Naive thymus-derived CD8-positive, alpha-beta T cell (primary cell): ENCODE measurements around the gene MZF1. TPM values are rescaled to one million over a fixed set of nuclear protein-coding genes. Genes with fewer than 3 reads are reported as not detected.

ENCODE experiments used
- ATAC-seq, 2 donors: fragments of 150-1000 bp; cut with Tn5 transposase in 1 of 2; sonication (Bioruptor Pico), chemical (Tn5 transposase) in 1 of 2; 1 replicate in 1 of 2; 2 replicates in 1 of 2; pipeline ENCODE4 v1.10.0; 2021; ENCODE audit warnings: mild to moderate bottlenecking in 2 of 2, moderate library complexity in 2 of 2
- POLR2A ChIA-PET: fragments of 350-600 bp; sonication (Branson Sonifier 250); formaldehyde crosslinking; loops from one replicate; lab custom pipeline; 2021; ENCODE audit warnings: antibody characterized with exemption; lab: Charles Lee
- DNase-seq, 10 donors: peaks; one replicate each; pipeline versions ENCODE4 v3.0.0 to v3.0.0-alpha.2; 2020 to 2022
- H3K27ac Mint-ChIP-seq, 10 donors: one replicate each; pipeline ENCODE4 v1.8.0; 2020 to 2022; ENCODE audit warnings: mild to moderate bottlenecking in 10 of 10, mixed read lengths in 10 of 10, moderate library complexity in 4 of 10, inconsistent platforms in 1 of 10
- H3K27me3 Mint-ChIP-seq, 5 donors: one replicate each; pipeline ENCODE4 v1.8.0; 2021 to 2022; ENCODE audit warnings: mixed read lengths in 5 of 5
- H3K36me3 Mint-ChIP-seq, 3 donors: one replicate each; pipeline ENCODE4 v1.8.0; 2020 to 2022; ENCODE audit warnings: mixed read lengths in 3 of 3, mild to moderate bottlenecking in 2 of 3, inconsistent platforms in 1 of 3
- H3K4me1 Mint-ChIP-seq, 4 donors: one replicate each; pipeline ENCODE4 v1.8.0; 2021 to 2022; ENCODE audit warnings: mixed read lengths in 4 of 4
- H3K4me3 Mint-ChIP-seq, 10 donors: one replicate each; pipeline ENCODE4 v1.8.0; 2020 to 2022; ENCODE audit warnings: mild to moderate bottlenecking in 10 of 10, mixed read lengths in 10 of 10, moderate library complexity in 6 of 10, inconsistent platforms in 1 of 10
- H3K9me3 Mint-ChIP-seq, 9 donors: one replicate each; pipeline ENCODE4 v1.8.0; 2020 to 2022; ENCODE audit warnings: mixed read lengths in 9 of 9, mild to moderate bottlenecking in 3 of 9, inconsistent platforms in 1 of 9, moderate library complexity in 1 of 9
- polyA plus RNA-seq, 3 donors: library from polyadenylated mRNA; unstranded; fragments of 300-500 nt; fragmentation: Illumina TruSeq; gene quantifications; one replicate each; pipeline ENCODE4 v1.2.3, GENCODE V29; 2021
- total RNA-seq, 8 experiments: library from RNA in 2 of 8; stranded (reverse) in 2 of 8; gene quantifications; one replicate each; pipeline ENCODE4 v1.2.3 and lab custom pipeline; 2021 to 2026

Gene MZF1
- total and polyA plus RNA-seq, 5 experiments from 2014 or later: 9.1 to 53.2 (median 12.7) TPM

DNA sequence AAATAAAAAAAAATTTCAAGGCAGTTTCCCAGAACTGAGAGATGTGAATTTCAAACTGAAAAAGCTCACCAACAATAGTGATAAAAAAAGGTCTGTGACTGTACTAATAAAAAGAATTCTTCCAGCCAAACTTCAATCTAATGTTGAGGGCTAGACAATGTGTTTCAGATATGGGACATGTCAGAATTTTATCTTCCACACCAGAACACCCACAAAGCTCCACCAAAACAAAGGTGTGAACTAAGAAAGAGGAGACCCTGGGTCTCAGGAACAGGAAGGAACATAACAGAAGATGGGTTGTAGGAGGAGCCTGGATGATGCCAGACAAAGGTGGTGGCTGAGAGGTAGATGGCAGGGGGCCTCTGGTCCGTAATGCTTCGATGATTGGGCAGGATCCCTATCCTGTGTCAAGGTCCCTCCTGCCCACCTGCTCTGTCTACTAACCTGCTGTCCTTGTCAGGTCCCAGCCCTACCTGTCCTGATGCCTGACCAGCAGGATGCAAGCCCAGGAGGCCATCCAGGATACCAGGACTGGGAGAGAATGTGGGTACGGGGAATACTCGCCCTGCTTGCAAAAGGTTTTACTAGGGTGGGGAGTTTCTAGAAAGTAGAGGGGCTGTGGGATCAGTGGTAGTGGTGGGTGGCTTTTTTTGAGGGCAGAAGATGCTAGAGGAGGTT, 4.5 kb downstream of the MZF1 start:
- peak overlapping the region in 5 of 10 donors; percentile 25 to 75 (median 39) for H3K27ac Mint-ChIP-seq
- POLR2A ChIA-PET: interaction anchor here (1.7 to 4.7 kb wide), 2 partner anchors 7 to 14 kb away, joined by 7 to 68 read pairs; partner anchors contain the start of gene CHMP2A
- DNase-seq: peak in 1 of 10 donors; percentile 13

DNA sequence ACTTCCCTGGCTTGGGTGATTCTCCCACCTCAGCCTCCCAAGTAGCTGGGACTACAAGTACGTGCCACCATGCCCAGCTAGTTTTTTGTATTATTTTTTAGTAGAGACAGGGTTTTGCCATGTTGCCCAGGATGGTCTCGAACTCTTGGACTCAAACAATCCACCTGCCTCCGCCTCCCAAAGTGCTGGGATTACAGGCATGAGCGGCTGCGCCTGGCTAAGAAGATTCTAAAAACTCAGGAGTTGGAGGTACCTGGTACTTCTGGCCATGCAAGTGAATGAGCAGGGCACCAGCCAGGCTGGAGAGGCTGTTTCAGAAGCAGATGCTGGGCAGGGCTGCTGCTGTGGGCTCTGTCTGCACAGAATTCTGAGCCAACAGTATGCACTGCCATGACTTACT, 6.1 kb downstream of the MZF1 start:
- Mint-ChIP-seq H3K36me3 (peaks cover 0 to 6% (median 0%) of the 10 kb centered on the region in 3 donors), H3K4me1 (peaks cover 17 to 31% (median 31%) of the 10 kb centered on the region in 4 donors), H3K27ac (no peak overlapping the region), H3K9me3 (no peaks in the 10 kb centered on the region), H3K4me3 (no peak overlapping the region), H3K27me3 (no peaks in the 10 kb centered on the region)
- no peak for ATAC-seq
- DNase-seq: peak in 1 of 10 donors; percentile 37
- POLR2A ChIA-PET: interaction anchor here (1.0 to 1.1 kb wide), 2 partner anchors 9 to 47 kb away, joined by 3 read pairs; partner anchors contain the start of genes UBE2M and ZBTB45

More for the DNA sequence above, 4.5 kb downstream of the MZF1 start:
- H3K27me3 Mint-ChIP-seq: peaks cover 0 to 5% (median 0%) of the 10 kb centered on the region in 5 donors
- H3K4me3 Mint-ChIP-seq: no peak overlapping the region
- ATAC-seq: no peak
- H3K4me1 Mint-ChIP-seq: peaks cover 21 to 33% (median 29%) of the 10 kb centered on the region in 4 donors
- no peaks in the 10 kb centered on the region for H3K9me3 Mint-ChIP-seq
- peaks cover 0 to 6% (median 0%) of the 10 kb centered on the region in 3 donors for H3K36me3 Mint-ChIP-seq

DNA sequence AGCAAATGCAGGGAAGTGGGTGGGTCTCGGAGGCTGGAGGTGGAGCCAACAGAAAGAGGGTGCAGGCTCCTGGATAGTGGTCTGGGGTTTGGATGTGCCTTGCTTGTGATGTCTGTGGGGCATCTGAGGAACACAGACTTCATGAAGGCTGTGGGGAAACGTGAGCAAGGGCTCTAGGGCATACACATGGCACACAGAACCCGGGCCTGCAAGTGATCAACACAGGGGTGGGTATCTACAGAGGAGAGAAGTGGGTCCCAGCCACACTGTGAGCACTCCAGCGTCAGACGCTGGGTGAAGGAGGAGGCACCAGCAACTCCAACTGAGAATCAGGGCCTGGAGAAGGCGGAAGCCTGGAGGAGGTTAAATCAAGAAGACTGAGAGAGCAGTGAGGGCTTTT, 9.3 kb downstream of the MZF1 start:
- DNase-seq (peak in 1 of 10 donors; percentile 50), ATAC-seq (no peak)
- H3K36me3 Mint-ChIP-seq: peaks cover 0 to 6% (median 0%) of the 10 kb centered on the region in 3 donors
- POLR2A ChIA-PET: interaction anchor here (0.5 to 9.1 kb wide), 5 partner anchors 7 to 44 kb away, joined by 4 to 91 read pairs (median 68); partner anchors contain the start of genes CHMP2A, MZF1, TRIM28 and ZBTB45
- H3K27me3 Mint-ChIP-seq: peaks cover 0 to under 1% (median 0%) of the 10 kb centered on the region in 5 donors
- peak overlapping the region; percentile 56 to 99 (median 87) for H3K4me3 Mint-ChIP-seq
- H3K4me1 Mint-ChIP-seq: peaks cover 19 to 53% (median 50%) of the 10 kb centered on the region in 4 donors
- no peaks in the 10 kb centered on the region for H3K9me3 Mint-ChIP-seq
- peak overlapping the region in 6 of 10 donors; percentile 4 to 67 (median 53) for H3K27ac Mint-ChIP-seq

DNA sequence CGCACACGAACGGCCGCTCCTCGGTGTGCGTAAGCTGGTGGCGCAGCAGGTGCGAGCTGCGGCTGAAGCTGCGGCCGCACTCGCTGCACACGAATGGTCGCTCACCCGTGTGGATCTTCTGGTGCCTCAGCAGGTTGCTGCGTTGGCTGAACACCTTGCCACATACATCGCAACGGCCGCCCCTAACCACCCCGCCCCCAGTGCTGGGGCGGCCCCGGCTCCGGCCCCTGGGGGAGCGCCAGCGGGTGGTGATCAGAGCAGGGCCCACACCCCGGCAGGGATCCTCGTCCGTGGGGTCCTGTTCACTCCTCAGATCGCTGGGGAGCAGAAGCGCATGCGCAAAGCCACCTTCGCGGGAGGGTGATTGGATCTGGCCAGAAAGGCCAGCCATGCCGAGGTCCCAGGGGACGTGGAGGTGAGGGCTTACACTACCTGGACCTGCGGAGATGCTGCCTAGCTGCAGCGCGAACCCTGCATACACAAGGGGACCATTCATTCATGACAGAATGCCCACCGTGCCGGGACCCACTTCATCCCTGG, 10.0 kb downstream of the MZF1 start:
- no peak for ATAC-seq
- H3K9me3 Mint-ChIP-seq: no peaks in the 10 kb centered on the region
- peak overlapping the region; percentile 79 to 99 (median 93) for H3K4me3 Mint-ChIP-seq
- peaks cover 18 to 52% (median 51%) of the 10 kb centered on the region in 4 donors for H3K4me1 Mint-ChIP-seq
- peak in 3 of 10 donors; percentile 32 to 70 (median 40) for DNase-seq
- peaks cover 0 to 2% (median 0%) of the 10 kb centered on the region in 5 donors for H3K27me3 Mint-ChIP-seq
- POLR2A ChIA-PET: interaction anchor here (0.5 to 9.1 kb wide), 11 partner anchors 8 to 380 kb away, joined by 3 to 91 read pairs (median 7); partner anchors contain the start of genes CHMP2A, MZF1, TRIM28 and ZBTB45
- H3K27ac Mint-ChIP-seq: peak overlapping the region in 9 of 10 donors; percentile 63 to 96 (median 83)
- peaks cover 0 to 6% (median 0%) of the 10 kb centered on the region in 3 donors for H3K36me3 Mint-ChIP-seq

DNA sequence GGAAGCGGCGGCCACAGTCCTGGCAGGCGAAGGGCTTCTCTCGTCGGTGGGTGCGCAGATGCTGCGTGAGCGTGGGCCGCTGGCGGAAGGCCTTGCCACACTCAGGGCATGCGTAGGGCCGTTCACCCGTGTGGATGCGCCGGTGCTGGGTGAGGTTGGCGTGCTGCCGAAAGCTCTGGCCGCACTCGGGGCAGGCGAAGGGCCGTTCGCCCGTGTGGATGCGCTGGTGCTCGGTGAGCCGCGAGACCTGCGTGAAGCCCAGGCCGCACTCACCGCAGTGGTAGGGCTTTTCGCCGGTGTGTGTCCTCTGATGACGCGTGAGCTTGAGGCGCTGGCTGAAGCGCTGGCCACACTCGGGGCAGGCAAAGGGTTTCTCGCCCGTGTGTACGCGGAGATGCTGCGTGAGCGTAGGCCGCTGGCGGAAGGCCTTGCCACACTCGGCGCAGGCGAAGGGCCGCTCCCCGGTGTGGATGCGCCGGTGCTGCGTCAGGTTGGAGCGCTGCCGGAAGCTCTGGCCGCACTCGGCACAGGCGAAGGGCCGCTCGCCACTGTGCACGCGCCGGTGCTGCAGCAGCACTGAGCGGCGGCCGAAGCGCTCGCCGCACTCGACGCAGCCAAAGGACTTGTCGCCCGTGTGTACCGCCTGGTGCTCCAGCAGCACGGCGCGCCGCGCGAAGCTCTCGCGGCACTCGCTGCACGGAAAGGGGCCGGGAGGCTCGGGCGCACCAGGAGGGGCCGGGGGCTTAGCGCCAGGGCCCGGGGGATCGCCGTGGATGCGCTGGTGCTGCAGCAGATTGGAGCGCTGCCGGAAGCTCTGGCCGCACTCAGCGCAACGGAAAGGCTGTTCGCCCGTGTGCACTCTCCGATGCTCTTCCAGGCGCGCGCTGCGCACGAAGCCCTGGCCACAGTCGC, 10.8 kb downstream of the MZF1 start:
- peak overlapping the region; percentile 67 to 100 (median 84) for H3K27ac Mint-ChIP-seq
- peaks cover 21 to 57% (median 57%) of the 10 kb centered on the region in 4 donors for H3K4me1 Mint-ChIP-seq
- POLR2A ChIA-PET: interaction anchor here (0.6 to 9.1 kb wide), 13 partner anchors 9 to 379 kb away, joined by 3 to 91 read pairs (median 5); partner anchors contain the start of genes CHMP2A, MZF1, TRIM28 and ZBTB45
- no peaks in the 10 kb centered on the region for H3K9me3 Mint-ChIP-seq
- ATAC-seq (peak in 1 of 2 donors; percentile 5), DNase-seq (peak in 5 of 10 donors; percentile 33 to 69 (median 42))
- H3K36me3 Mint-ChIP-seq: peaks cover 0 to 6% (median 0%) of the 10 kb centered on the region in 3 donors
- H3K4me3 Mint-ChIP-seq: peak overlapping the region; percentile 79 to 99 (median 93)
- H3K27me3 Mint-ChIP-seq: peaks cover 0 to 2% (median 0%) of the 10 kb centered on the region in 5 donors

DNA sequence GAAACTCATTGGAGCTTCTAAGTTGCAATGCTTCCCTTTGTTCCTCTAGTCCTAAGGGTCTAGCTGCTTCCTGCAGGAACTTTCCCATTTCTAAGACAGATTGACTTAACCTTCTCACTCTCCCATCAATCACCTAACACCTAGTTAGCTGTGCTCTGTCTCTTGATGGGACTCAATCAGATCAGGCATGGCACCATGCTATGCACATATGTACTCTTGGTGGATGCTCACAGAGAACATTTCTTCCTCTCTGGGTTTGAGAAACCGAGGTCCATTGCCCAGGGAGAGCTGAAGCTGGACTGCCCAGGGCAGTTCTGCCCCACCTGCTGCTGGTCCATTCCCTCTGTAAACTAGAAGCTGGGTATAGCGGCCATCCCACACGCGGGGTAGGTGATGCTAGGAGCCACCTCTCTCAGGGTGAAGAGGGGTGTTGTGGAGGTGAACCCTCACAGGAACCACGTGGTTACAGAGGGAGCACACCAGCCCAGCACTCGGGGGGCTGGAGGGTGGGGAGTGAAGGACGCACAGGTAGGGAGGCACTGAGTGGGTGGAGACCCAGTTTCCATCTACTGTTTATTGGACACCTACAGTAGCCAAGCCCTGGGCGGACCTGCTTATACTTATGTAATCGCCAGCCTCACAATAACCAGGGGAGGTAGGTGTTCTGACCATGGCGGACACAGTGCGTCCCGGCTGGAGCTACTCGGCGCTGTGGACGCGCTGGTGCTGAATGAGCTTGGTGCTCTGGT, 11.6 kb downstream of the MZF1 start:
- ATAC-seq (no peak), DNase-seq (peak in 1 of 10 donors; percentile 56)
- H3K27ac Mint-ChIP-seq: peak overlapping the region; percentile 41 to 100 (median 88)
- H3K4me1 Mint-ChIP-seq: peaks cover 22 to 66% (median 64%) of the 10 kb centered on the region in 4 donors
- POLR2A ChIA-PET: interaction anchor here (0.6 to 9.1 kb wide), 14 partner anchors 8 to 282 kb away, joined by 3 to 91 read pairs (median 5); partner anchors contain the start of genes CHMP2A, MZF1, TRIM28 and ZBTB45
- H3K27me3 Mint-ChIP-seq: peaks cover 0 to 2% (median 0%) of the 10 kb centered on the region in 5 donors
- H3K9me3 Mint-ChIP-seq: no peaks in the 10 kb centered on the region
- H3K4me3 Mint-ChIP-seq: peak overlapping the region; percentile 79 to 99 (median 93)
- H3K36me3 Mint-ChIP-seq: peaks cover 0 to 12% (median 0%) of the 10 kb centered on the region in 3 donors

DNA sequence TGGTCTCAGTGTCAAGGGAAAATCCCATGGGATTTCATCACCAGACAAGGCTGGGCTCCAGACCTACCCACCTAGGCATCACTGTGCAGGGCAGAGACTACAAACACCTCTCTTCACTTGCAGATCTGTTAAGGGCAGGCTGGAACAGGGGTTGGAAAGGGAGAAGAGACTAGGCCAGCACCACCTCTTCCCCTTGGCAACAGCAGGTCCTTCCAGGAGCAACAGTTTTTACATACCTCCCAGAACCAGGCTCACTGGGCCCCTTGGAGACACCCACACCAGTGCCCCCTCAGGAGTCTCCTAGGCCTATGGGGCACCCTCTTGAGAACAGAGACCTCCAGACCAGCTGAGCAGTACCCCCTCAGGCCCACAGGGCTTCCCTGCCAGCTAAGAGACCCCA, 12.2 kb downstream of the MZF1 start:
- Mint-ChIP-seq H3K27me3 (peaks cover 0 to 2% (median 0%) of the 10 kb centered on the region in 5 donors), H3K4me3 (peak overlapping the region; percentile 79 to 99 (median 97)), H3K27ac (peak overlapping the region in 9 of 10 donors; percentile 93 to 100 (median 98)), H3K36me3 (peaks cover 0 to 12% (median 0%) of the 10 kb centered on the region in 3 donors), H3K9me3 (no peaks in the 10 kb centered on the region), H3K4me1 (peaks cover 25 to 72% (median 70%) of the 10 kb centered on the region in 4 donors)
- ATAC-seq: no peak
- peak in 1 of 10 donors; percentile 62 for DNase-seq
- POLR2A ChIA-PET: interaction anchor here (1.2 to 9.1 kb wide), 7 partner anchors 7 to 281 kb away, joined by 3 to 91 read pairs (median 27); partner anchors contain the start of genes CHMP2A, MZF1, TRIM28 and ZBTB45

DNA sequence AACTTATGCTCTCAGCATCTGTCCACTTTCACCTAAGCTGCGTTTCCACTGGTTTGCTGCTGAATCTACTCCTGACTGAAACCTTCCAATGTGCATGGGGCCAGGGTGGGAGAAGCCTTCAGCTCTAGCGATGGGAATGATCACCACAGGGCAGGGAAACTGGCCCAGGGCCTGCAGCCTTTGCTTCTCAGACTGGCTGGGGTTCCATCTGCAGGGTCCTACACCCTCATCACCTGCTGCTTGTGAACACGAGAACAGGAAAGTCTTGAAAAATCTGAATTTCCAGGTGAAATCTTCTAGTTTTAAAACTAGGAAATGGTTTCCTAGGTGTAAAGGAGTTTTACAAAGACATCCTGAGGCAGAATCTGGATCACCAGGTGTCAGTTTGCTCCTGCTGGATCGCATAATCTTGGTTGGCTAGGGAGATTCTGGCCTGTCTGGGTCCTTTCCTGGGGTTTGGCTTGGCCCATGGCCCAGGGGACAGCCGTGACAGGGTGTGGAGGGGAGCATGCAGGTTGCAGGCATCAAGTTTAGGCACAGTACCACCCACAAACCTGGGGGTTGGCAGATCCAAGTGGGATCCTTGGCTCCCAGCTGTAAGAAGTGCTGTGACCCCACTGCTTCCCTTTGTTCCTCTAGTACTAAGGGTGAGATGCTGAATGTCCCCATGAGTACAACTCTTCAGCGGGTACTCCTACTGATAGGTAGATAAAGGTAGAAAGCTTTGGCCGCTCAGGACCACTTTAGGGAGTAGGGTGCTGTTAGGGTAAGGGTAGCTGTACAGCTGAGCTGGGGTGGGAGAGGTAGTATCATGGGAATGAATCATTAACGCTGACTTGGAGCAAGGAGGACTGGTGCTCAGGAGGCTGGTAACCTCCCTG, 12.9 kb downstream of the MZF1 start:
- H3K27me3 Mint-ChIP-seq: peaks cover 0 to 2% (median 0%) of the 10 kb centered on the region in 5 donors
- H3K27ac Mint-ChIP-seq: peak overlapping the region; percentile 93 to 100 (median 98)
- ATAC-seq: no peak
- no peaks in the 10 kb centered on the region for H3K9me3 Mint-ChIP-seq
- H3K4me3 Mint-ChIP-seq: peak overlapping the region; percentile 94 to 99 (median 97)
- peak in 1 of 10 donors; percentile 57 for DNase-seq
- POLR2A ChIA-PET: interaction anchor here (1.2 to 9.1 kb wide), 5 partner anchors 11 to 46 kb away, joined by 3 to 91 read pairs (median 68); partner anchors contain the start of genes MZF1, TRIM28 and ZBTB45
- peaks cover 0 to 14% (median 5%) of the 10 kb centered on the region in 3 donors for H3K36me3 Mint-ChIP-seq
- peaks cover 28 to 75% (median 74%) of the 10 kb centered on the region in 4 donors for H3K4me1 Mint-ChIP-seq

DNA sequence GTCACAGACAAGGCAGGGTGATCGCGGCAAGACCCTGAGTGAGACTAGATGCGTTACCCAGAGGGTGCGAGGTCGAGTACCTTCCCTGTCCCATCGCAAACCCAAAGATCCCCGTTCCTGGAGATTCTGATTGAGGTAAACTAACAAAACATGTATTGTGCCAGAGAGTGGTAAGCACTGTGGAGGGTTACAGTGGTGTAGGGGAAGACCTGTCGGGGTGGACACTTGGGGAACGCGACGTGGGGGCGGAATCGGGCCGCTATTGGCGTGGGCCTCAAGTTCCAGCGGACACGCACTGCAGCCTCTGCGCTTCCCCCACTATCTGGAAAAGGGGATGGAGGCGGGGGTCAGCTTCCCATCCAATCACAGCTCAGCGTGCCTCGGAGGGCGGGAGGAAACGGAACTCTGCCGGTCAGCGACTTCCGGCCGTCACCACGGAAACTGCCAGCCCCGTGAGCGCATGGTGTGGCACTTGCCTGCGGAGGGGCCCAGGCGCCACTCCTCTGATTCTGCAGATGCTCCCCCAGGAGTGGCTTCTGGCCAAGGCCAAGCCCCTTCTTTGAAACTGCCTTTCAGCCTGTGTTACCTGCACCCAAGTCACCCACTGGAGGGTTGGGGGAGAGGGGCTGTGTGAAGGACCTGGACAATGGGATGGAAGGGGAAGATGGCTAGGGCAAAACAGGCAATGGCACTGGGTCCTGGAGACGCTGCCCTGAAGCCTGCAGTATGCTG, 13.7 kb downstream of the MZF1 start:
- Mint-ChIP-seq H3K27ac (peak overlapping the region; percentile 93 to 100 (median 98)), H3K4me3 (peak overlapping the region; percentile 94 to 99 (median 97)), H3K4me1 (peaks cover 30 to 81% (median 79%) of the 10 kb centered on the region in 4 donors), H3K36me3 (peaks cover 0 to 17% (median 8%) of the 10 kb centered on the region in 3 donors), H3K9me3 (no peaks in the 10 kb centered on the region), H3K27me3 (peaks cover 0 to 2% (median 0%) of the 10 kb centered on the region in 5 donors)
- DNase-seq (peak in 5 of 10 donors; percentile 41 to 68 (median 45)), ATAC-seq (no peak)
- POLR2A ChIA-PET: interaction anchor here (1.6 to 9.1 kb wide), 4 partner anchors 12 to 203 kb away, joined by 3 to 91 read pairs (median 72); partner anchors contain the start of genes MZF1, TRIM28 and ZBTB45
